Retina (tissue), 1 donor: ENCODE data around the gene CAMK1D.
"Not testable (repeated sequence)": the region's sequence is repeated elsewhere in the genome, so short reads cannot be mapped to it uniquely, and the experiment has no call there.

Experiments used
- DNase-seq: peaks from one replicate; pipeline ENCODE4 v3.0.0-alpha.2; 2016

Gene CAMK1D

DNA sequence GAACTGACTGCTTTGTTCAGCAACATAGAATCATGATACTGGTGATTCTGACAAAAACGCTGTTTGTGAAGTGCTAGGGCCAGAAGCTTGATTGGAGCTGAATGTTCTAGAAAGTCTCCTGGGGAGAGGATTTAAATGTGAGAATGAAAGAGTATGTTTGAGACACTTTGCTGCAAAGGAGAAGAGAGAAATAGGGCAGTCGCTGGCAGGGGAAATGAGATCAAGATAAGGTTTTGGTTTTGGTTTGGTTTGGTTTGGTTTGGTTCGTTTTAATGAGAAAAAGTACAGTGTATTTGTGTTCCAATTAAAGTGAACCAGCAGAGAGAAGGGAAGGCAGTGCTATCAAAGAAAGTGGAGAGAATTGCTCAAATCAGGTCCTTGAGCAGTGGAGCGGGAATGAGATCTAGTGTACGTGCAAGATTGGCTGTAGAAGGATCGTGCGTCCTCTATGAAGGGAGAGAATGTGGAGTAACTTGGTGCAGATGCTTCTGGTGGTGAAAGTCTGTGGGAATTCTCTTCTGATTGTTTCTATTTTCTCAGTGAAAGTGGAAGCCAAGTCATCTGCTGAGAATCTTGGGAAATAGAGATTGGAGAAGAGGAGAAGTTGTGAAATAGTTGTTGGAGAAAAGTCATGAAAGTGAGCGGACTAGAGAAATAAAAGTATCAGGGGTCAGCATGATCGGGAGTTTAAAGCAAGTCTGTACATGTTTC, 381.6 kb downstream of the CAMK1D start:
- no peak for DNase-seq

- DNase-seq: no peak
Observed at GRCh38 chr10:12733271-12733670, 383.9 kb downstream of the CAMK1D start.

DNA sequence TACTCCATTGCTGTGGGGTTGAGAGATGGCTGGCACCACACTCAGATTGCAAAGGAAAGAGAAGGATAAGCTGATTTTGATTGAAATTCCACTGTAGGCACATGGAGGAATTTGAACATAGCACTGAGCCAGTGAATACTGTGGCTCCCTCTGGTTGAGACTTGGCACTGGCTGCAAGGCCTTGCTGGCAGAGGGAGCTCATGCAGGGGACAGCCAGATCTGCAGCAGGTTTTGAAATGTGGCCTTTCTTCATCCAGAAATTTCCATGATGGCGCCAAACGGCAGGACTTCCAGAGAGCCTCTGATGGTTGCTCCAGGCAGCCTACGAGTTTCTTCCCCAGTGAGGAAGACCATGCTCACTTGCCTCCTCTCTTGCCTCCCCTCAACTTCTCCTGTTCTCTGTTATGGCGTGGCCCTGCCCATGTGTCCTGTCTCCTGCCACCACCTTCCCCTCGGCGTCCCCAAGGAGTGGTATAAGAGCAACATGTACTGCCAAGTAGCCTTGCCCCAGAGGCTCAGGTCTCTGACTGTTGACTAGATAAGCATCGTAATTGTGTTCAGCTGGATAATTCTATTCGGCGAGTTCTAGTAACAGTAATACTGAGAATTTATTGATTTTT, 386.6 kb downstream of the CAMK1D start:
- DNase-seq: no peak

GRCh38 chr10:12740813-12741212, 391.5 kb downstream of the CAMK1D start:
- no peak for DNase-seq

DNA sequence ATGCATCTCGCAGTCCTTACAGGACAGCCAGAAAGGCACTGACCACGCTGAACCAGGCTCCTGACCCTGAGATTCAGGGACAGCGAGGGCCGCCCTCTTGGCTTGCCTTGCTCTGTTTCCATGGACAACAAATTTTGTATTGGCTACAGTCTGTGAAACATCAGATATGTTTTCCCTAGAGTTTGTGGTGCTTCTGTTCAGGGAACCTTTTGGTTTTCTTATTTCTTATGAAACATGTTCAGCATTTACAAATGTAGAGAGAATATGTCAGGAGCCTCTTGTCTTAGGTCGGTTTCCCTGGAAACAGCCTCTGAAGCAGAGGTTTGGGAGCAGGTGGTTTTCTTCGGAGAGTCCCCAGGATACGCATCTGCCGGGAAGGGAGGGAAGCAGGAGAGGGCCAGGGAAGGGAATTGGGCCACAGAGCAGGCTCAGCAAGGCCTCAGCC, 392.0 kb downstream of the CAMK1D start:
- DNase-seq: no peak

DNA sequence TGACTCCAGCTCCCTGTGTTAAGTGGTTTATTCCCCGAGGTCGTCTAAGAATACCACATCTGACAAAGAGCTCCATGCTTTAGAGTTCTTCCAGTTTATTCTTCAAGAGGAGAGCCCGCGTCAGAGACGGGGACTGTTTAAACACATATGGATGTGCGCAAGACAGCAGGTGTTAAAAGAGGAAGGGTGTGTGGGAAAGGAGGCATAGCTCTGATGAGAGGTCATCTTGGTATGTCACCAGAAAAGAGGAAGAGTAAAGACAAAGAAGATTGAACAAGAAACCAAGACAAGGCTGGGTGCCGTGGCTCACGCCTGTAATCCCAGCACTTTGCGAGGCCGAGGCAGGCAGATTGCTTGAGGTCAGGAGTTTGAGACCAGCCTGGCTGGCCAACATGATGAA, 393.4 kb downstream of the CAMK1D start:
- no peak for DNase-seq

GRCh38 chr10:12743466-12743865, 394.1 kb downstream of the CAMK1D start:
- DNase-seq: not testable (repeated sequence)

DNA sequence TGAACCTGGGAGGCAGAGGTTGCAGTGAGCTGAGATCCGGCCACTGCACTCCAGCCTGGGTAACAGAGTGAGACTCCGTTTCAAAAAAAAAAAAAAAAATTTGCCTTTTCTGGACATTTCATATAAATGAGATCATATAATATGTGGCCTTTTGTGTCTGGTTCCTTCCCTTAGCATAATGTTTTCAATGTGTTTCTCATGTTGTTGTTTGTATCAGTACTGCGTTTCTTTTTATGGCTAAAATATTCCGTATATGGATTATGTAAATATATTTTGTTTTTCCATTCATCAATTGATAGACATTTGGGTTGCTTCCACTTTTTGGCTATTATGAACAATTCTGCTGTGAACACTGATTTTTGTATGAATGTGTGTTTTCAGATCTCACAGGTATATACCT, 394.6 kb downstream of the CAMK1D start:
- no peak for DNase-seq

- no peak for DNase-seq
Observed at GRCh38 chr10:12748186-12748585, 398.8 kb downstream of the CAMK1D start.

DNA sequence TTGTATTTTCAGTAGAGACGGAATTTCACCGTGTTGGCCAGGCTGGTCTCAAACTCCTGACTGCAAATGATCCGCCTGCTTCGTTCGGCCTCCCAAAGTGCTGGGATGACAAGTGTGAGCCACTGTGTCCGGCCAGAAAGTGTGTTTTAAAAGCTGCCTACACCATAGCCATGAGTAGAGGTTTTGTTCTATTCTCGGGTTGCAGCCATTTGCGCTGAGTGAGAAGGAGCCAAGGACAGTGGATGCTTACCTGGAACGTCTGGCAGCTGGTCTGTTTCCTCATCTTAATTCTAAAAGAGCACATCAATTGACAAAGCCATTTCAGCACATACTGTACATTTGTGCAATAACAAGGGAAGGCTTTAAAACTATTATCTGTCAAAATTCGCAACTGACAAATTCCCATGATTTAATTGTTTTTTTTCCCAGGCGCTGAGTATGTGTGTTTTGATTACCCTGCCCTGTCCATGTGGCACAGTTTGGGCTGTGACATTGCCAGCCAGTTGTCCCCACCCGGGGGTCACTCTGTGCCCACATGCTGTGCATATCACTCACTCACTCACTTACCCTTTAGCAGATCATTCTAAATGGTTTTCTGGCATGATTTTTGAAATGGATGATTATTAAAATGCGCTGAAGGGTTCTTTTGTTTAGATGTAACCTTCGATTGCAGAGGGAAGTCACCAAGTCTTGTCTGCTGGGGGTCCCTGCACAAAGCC, 400.6 kb downstream of the CAMK1D start:
- DNase-seq: no peak

GRCh38 chr10:12750526-12751201, 401.3 kb downstream of the CAMK1D start:
- no peak for DNase-seq

GRCh38 chr10:12755075-12755474, 405.7 kb downstream of the CAMK1D start:
- DNase-seq: no peak

GRCh38 chr10:12757351-12757750, 408.0 kb downstream of the CAMK1D start:
- DNase-seq: no peak

GRCh38 chr10:12758271-12758670, 408.9 kb downstream of the CAMK1D start:
- DNase-seq: no peak

DNA sequence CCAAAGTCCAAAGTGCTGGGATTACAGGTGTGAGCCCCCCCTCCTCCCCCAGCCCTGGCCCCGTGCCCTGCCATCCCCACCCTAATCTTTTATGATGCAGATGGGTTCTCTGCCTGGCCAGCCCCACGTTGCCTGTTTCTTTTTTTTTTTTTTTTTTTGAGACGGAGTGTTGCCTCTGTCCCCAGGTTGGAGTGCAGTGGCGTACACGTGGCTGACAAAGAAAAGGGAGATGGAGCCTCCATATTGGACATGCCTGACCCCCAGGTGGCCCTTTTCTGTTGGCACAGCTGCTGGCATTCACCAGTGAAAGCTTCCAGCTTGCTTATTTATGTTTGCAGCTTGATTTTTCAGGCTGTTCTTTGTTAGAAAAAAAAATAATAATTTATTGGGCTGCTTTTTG, 416.9 kb downstream of the CAMK1D start:
- DNase-seq: no peak

DNA sequence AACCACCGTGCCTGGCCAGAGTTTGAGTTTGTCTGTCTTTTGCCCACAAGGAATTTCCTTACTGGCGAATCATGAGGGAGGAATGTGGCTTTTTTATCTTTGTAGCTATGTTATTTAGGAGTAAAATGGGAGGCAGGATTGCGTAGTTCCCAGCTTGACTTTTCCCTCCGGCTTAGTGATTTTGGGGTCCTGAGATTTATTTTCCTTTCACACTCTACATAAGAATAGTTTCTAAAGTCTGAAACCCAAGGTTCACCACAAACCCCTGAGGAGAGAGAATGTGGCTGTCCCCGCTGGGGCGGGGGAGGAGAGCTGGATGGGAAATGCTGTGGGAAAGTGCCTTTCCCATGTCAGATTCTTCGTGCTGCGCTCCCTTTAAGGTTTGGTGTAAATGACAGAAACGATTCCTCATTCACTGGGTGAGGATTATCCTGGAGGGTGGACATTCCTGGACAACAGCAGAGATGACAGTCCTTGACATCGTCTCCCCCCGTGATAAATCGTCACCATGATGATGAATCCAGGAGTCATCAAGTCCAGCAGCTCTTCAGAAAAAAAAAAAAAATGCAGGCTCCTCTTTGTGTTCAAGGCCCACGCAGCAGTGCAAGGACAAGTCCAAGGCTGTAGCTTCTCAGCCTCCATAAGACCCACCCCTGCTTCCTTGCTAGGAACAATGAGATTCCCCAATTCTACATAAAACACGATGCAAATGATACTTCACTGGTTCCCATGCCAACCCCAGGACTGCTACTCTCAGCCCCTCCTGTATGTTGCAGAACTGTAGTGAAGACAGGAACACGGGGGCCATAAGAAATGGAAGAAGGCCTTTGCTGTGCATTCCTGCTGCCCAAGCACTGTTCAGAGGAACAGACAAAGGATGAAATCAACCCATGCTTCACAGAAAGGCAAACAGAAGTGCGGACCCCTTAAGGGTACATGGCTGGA, 419.1 kb downstream of the CAMK1D start:
- DNase-seq: peak; percentile 37

DNA sequence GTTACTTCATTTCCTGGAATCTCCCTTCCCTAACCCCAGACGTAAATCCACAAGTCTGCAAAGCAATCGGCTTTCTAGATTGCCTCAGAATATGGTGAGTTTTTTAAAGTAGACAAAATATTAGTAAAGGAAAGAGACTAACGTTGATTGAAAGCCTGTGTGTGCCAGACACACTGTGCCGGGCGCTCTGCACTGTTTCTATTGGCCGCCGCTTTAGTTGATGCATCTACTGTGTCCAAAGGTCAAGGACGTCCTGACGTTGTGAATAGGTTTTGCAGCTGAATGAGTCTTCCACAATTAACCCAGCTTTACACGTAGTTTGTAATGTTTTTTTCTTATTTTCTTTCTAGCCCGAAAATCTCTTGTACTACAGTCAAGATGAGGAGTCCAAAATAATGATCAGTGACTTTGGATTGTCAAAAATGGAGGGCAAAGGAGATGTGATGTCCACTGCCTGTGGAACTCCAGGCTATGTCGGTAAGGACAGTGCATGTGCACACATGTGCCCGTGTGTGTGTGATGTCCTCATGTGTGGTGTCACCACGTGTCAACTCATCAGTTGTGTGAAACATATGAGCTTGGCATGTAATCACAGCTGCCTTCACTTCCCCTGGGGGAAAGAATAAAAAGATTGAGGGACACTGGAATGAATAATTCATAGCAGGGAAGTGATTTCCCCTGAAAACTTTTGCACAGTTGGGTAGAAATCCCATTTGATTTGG, 420.1 kb downstream of the CAMK1D start:
- no peak for DNase-seq

DNA sequence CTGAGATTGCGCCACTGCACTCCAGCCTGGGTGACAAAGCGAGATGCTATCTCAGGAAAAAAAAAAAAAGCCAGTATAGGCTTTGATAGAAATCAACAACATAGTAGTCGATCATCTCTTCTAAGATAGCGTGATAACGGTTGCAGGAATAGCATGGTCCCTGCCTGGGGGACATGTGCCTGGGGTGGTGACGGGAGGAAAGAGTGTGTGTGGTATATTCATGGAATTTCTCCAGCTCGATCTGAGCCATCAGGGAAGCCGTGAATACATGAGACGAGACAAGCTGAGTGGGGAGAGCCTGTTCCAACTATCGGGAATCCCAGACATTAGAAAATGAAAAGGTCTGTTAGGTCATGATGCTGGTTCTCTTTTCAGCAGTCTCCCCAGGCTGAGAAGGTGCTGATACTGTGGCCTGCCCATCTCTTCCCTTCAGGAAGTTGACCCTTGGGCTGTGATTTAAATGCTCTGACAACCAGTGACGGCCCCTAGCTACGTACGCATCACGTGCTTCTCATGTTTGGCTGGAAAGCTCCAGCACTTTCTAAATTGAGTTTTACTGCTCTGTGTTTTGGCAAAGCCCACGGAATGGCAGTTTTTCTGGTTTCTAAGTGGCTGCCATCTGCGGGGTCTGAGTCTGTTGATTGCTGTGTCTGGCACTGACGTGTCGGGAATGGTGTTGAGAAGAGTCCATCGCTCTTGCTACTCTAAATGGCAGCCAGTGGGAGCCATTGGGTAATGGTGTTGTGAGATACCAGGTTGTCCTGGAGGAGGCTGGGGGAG, 422.8 kb downstream of the CAMK1D start:
- no peak for DNase-seq

- DNase-seq: no peak
Observed at GRCh38 chr10:12772797-12773587, 423.6 kb downstream of the CAMK1D start.
